ENCODE data around the gene GDA.
A peak's percentile ranks its signal among the peaks of the same experiment; 100 is the strongest.
"Not testable (repeated sequence)": the region's sequence is repeated elsewhere in the genome, so short reads cannot be mapped to it uniquely, and the experiment has no call there.

GDA gene

GRCh38 chr9:72274916-72275315 is 125.7 kb downstream of the GDA start:
- no peak for TF ChIP-seq JUND (IDR thresholded peaks at IDR 0.05; ENCODE audit: low read depth)
- in situ Hi-C loops (cut with HindIII; ENCODE audit: low pct_unique_long_range_greater_than_20kb, low sequenced_read_pairs) = loop anchor here (25.0 kb wide), 1 partner anchor 238 kb away; no protein-coding TSS in a partner anchor
- DNase-seq (ENCODE audit: low read depth in 1 of 2, low spot score in 1 of 2) = no peak

- in situ Hi-C loops (cut with HindIII; ENCODE audit: low pct_unique_long_range_greater_than_20kb, low sequenced_read_pairs) = no loop called here
- no peak for TF ChIP-seq JUND (IDR thresholded peaks at IDR 0.05; ENCODE audit: low read depth)
- no peak for DNase-seq (ENCODE audit: low read depth in 1 of 2, low spot score in 1 of 2)
Observed at GRCh38 chr9:72276429-72276828, 127.2 kb downstream of the GDA start.

GRCh38 chr9:72278959-72279358 is 129.7 kb downstream of the GDA start:
- TF ChIP-seq JUND (IDR thresholded peaks at IDR 0.05; ENCODE audit: low read depth) = no peak
- DNase-seq (ENCODE audit: low read depth in 1 of 2, low spot score in 1 of 2) = no peak
- in situ Hi-C loops (cut with HindIII; ENCODE audit: low pct_unique_long_range_greater_than_20kb, low sequenced_read_pairs) = no loop called here

- in situ Hi-C loops (cut with HindIII; ENCODE audit: low pct_unique_long_range_greater_than_20kb, low sequenced_read_pairs) = no loop called here
- no peak for TF ChIP-seq JUND (IDR thresholded peaks at IDR 0.05; ENCODE audit: low read depth)
- peak; percentile 10 to 67 for DNase-seq (ENCODE audit: low read depth in 1 of 2, low spot score in 1 of 2)
Observed at GRCh38 chr9:72280913-72281500, 131.8 kb downstream of the GDA start.

- in situ Hi-C loops (cut with HindIII; ENCODE audit: low pct_unique_long_range_greater_than_20kb, low sequenced_read_pairs) = no loop called here
- TF ChIP-seq JUND (IDR thresholded peaks at IDR 0.05; ENCODE audit: low read depth) = no peak
- DNase-seq (ENCODE audit: low read depth in 1 of 2, low spot score in 1 of 2) = no peak
Observed at GRCh38 chr9:72289401-72289800, 140.2 kb downstream of the GDA start.

- DNase-seq (ENCODE audit: low read depth in 1 of 2, low spot score in 1 of 2) = no peak
- in situ Hi-C loops (cut with HindIII; ENCODE audit: low pct_unique_long_range_greater_than_20kb, low sequenced_read_pairs) = no loop called here
- TF ChIP-seq JUND (IDR thresholded peaks at IDR 0.05; ENCODE audit: low read depth) = no peak
Observed at GRCh38 chr9:72290311-72290710, 141.1 kb downstream of the GDA start.

GRCh38 chr9:72291576-72291975 is 142.3 kb downstream of the GDA start:
- DNase-seq (ENCODE audit: low read depth in 1 of 2, low spot score in 1 of 2); in situ Hi-C loops (cut with HindIII; ENCODE audit: low pct_unique_long_range_greater_than_20kb, low sequenced_read_pairs): not testable (repeated sequence)

- in situ Hi-C loops (cut with HindIII; ENCODE audit: low pct_unique_long_range_greater_than_20kb, low sequenced_read_pairs) = no loop called here
- DNase-seq (ENCODE audit: low read depth in 1 of 2, low spot score in 1 of 2) = peak in 1 of 2 experiments; percentile 52
- no peak for TF ChIP-seq JUND (IDR thresholded peaks at IDR 0.05; ENCODE audit: low read depth)
Observed at GRCh38 chr9:72292256-72292682, 143.0 kb downstream of the GDA start.

- in situ Hi-C loops (cut with HindIII; ENCODE audit: low pct_unique_long_range_greater_than_20kb, low sequenced_read_pairs) = no loop called here
- peak in 1 of 2 experiments; percentile 64 for DNase-seq (ENCODE audit: low read depth in 1 of 2, low spot score in 1 of 2)
Observed at GRCh38 chr9:72292874-72293607, 143.8 kb downstream of the GDA start.

GRCh38 chr9:72294936-72295335 is 145.7 kb downstream of the GDA start:
- no peak for DNase-seq (ENCODE audit: low read depth in 1 of 2, low spot score in 1 of 2)
- in situ Hi-C loops (cut with HindIII; ENCODE audit: low pct_unique_long_range_greater_than_20kb, low sequenced_read_pairs) = no loop called here
- TF ChIP-seq JUND (IDR thresholded peaks at IDR 0.05; ENCODE audit: low read depth) = no peak

More at GRCh38 chr9:72292874-72293607, 143.8 kb downstream of the GDA start:
- TF ChIP-seq JUND (IDR thresholded peaks at IDR 0.05; ENCODE audit: low read depth) = no peak

GRCh38 chr9:72297516-72297915 is 148.3 kb downstream of the GDA start:
- DNase-seq (ENCODE audit: low read depth in 1 of 2, low spot score in 1 of 2) = no peak
- in situ Hi-C loops (cut with HindIII; ENCODE audit: low pct_unique_long_range_greater_than_20kb, low sequenced_read_pairs) = no loop called here
- TF ChIP-seq JUND (IDR thresholded peaks at IDR 0.05; ENCODE audit: low read depth) = no peak

GRCh38 chr9:72299017-72299603 is 149.9 kb downstream of the GDA start:
- no peak for TF ChIP-seq JUND (IDR thresholded peaks at IDR 0.05; ENCODE audit: low read depth)
- no peak for DNase-seq (ENCODE audit: low read depth in 1 of 2, low spot score in 1 of 2)
- in situ Hi-C loops (cut with HindIII; ENCODE audit: low pct_unique_long_range_greater_than_20kb, low sequenced_read_pairs) = no loop called here

GRCh38 chr9:72300873-72301272 is 151.6 kb downstream of the GDA start:
- in situ Hi-C loops (cut with HindIII; ENCODE audit: low pct_unique_long_range_greater_than_20kb, low sequenced_read_pairs) = no loop called here
- no peak for DNase-seq (ENCODE audit: low read depth in 1 of 2, low spot score in 1 of 2)
- TF ChIP-seq JUND (IDR thresholded peaks at IDR 0.05; ENCODE audit: low read depth) = no peak

Data from T47D (cell line).